HCT116 (cell line): ENCODE measurements around the gene LSP1. TPM values are rescaled to one million over a fixed set of nuclear protein-coding genes. Genes with fewer than 3 reads are reported as not detected.

Experiments used
- ATAC-seq: fragments of 200-7000 bp; cut with Tn5 transposase; 2 replicates; pipeline ENCODE4 v1.9.1; 2020; ENCODE audit warnings: mild to moderate bottlenecking, moderate library complexity
- BruUV-seq: library from RNA; stranded (reverse); fragments of 400-500 nt; replicated peaks from 2 replicates; lab custom pipeline; 2021; lab: Mats Ljungman, UMichigan
- CTCF ChIA-PET: fragments of 300-600 bp; sonication (Branson Sonifier 250); formaldehyde crosslinking; loops from one replicate; lab custom pipeline; 2021; ENCODE audit warnings: antibody characterized with exemption; lab: Charles Lee
- POLR2A ChIA-PET: fragments of 300-600, 350-600 bp; sonication (Branson Sonifier 250); formaldehyde crosslinking; loops from one replicate; lab custom pipeline; 2021; ENCODE audit warnings: antibody characterized with exemption; lab: Charles Lee
- RAD21 ChIA-PET, 2 experiments: fragments of 300-600 bp; sonication (Branson Sonifier 250); formaldehyde crosslinking; loops; one replicate each; lab custom pipeline; 2023; ENCODE audit warnings: low total read pairs in 2 of 2; ENCODE audit not compliant: uncharacterized antibody in 2 of 2, unreplicated experiment in 2 of 2, low non-redundant PET in 1 of 2; lab: Charles Lee
- DNase-seq: peaks from one replicate; pipeline ENCODE4 v3.0.0-alpha.2; 2010; ENCODE audit warnings: low read depth, low spot score
- H2AFZ ChIP-seq: fragments of 200-600 bp; shearing (Covaris generic), sonication (generic); 2 replicates; pipeline ENCODE4 v1.6.1; 2017; ENCODE audit warnings: low read depth, mixed run types, mixed read lengths, antibody characterized with exemption, low read length; ENCODE audit not compliant: poor library complexity, severe bottlenecking
- H3K27ac ChIP-seq: 2 replicates; pipeline ENCODE4 v1.5.1; 2012; ENCODE audit warnings: low read depth, low read length
- H3K27me3 ChIP-seq: fragments of 200-600 bp; sonication (generic); 2 replicates; pipeline ENCODE4 v1.6.1; 2016; ENCODE audit warnings: mixed run types, low read length, mixed read lengths; ENCODE audit not compliant: insufficient read depth
- H3K36me3 ChIP-seq, 2 experiments: fragments of 200-500 bp in 1 of 2; fragments of 200-600 bp in 1 of 2; sonication (Bioruptor generic) in 1 of 2; sonication (generic) in 1 of 2; 2 replicates each; pipeline versions ENCODE4 v1.5.1 to v1.6.1; 2014 to 2016; ENCODE audit warnings: low read length in 2 of 2, inconsistent platforms in 1 of 2, mixed read lengths in 1 of 2, mixed run types in 1 of 2; ENCODE audit not compliant: insufficient read depth in 2 of 2, control insufficient read depth in 1 of 2
- H3K4me1 ChIP-seq, 2 experiments: fragments of 200-600 bp in 1 of 2; sonication (generic) in 1 of 2; 2 replicates each; pipeline versions ENCODE4 v1.5.1 to v1.6.1; 2012 to 2017; ENCODE audit warnings: low read length in 2 of 2, inconsistent platforms in 1 of 2, mild to moderate bottlenecking in 1 of 2, mixed read lengths in 1 of 2, mixed run types in 1 of 2, moderate library complexity in 1 of 2; ENCODE audit not compliant: insufficient read depth in 2 of 2, control insufficient read depth in 1 of 2
- H3K4me2 ChIP-seq: fragments of 200-600 bp; sonication (generic); 2 replicates; pipeline ENCODE4 v1.6.1; 2017; ENCODE audit warnings: mixed run types, low read length, mixed read lengths
- H3K4me3 ChIP-seq, 2 experiments: fragments of 200-600 bp in 1 of 2; sonication (generic) in 1 of 2; replicated peaks in 1 of 2; 2 replicates each; pipeline ENCODE4 v1.5.1; 2011 to 2016; ENCODE audit warnings: low read length in 2 of 2, control low read depth in 1 of 2, low read depth in 1 of 2, mild to moderate bottlenecking in 1 of 2, mixed read lengths in 1 of 2, mixed run types in 1 of 2
- H3K79me2 ChIP-seq: fragments of 200-600 bp; sonication (generic); 2 replicates; pipeline ENCODE4 v1.6.1; 2017; ENCODE audit warnings: mild to moderate bottlenecking, mixed run types, low read length, moderate library complexity, mixed read lengths; ENCODE audit not compliant: insufficient read depth
- H3K9ac ChIP-seq: fragments of 200-600 bp; sonication (generic); 2 replicates; pipeline ENCODE4 v1.6.1; 2016; ENCODE audit warnings: low read length, mixed read lengths
- H3K9me2 ChIP-seq: fragments of 200-600 bp; sonication (generic), shearing (Covaris generic); 2 replicates; pipeline ENCODE4 v1.6.1; 2017; ENCODE audit warnings: mixed run types, mild to moderate bottlenecking, moderate library complexity; ENCODE audit not compliant: insufficient read depth
- H3K9me3 ChIP-seq, 2 experiments: fragments of 200-500 bp in 1 of 2; fragments of 200-600 bp in 1 of 2; sonication (Bioruptor generic) in 1 of 2; sonication (generic) in 1 of 2; 2 replicates each; pipeline ENCODE4 v1.6.1; 2014 to 2017; ENCODE audit warnings: low read length in 2 of 2, mixed read lengths in 2 of 2, inconsistent platforms in 1 of 2, low read depth in 1 of 2, mild to moderate bottlenecking in 1 of 2, mixed run types in 1 of 2, moderate library complexity in 1 of 2; ENCODE audit not compliant: control insufficient read depth in 1 of 2, insufficient read depth in 1 of 2
- H4K20me1 ChIP-seq: fragments of 200-600 bp; sonication (generic), shearing (Covaris generic); 2 replicates; pipeline ENCODE4 v1.6.1; 2017; ENCODE audit warnings: mixed run types, mild to moderate bottlenecking, moderate library complexity; ENCODE audit not compliant: insufficient read depth
- CBX3 ChIP-seq: IDR thresholded peaks from 2 replicates; pipeline ENCODE4 v1.6.1; 2012; ENCODE audit warnings: low read depth
- CEBPB ChIP-seq: IDR thresholded peaks from 2 replicates; pipeline ENCODE4 v1.6.1; 2012; ENCODE audit warnings: low read depth
- CTCF ChIP-seq, 3 experiments: fragments of 200-600 bp in 1 of 3; sonication (generic) in 1 of 3; IDR thresholded peaks in 2 of 3; conservative IDR thresholded peaks in 1 of 3; 2 replicates each; pipeline ENCODE4 v1.5.1; 2012 to 2017; ENCODE audit warnings: low read depth in 2 of 3, low read length in 2 of 3, antibody characterized with exemption in 1 of 3, borderline replicate concordance in 1 of 3, control low read depth in 1 of 3, mild to moderate bottlenecking in 1 of 3, mixed read lengths in 1 of 3, mixed run types in 1 of 3, moderate library complexity in 1 of 3; ENCODE audit not compliant: insufficient read depth in 1 of 3
- EGR1 ChIP-seq: IDR thresholded peaks from 2 replicates; pipeline ENCODE4 v1.6.1; 2012; ENCODE audit warnings: low read depth
- ELF1 ChIP-seq: IDR thresholded peaks from 2 replicates; pipeline ENCODE4 v1.6.1; 2012; ENCODE audit warnings: low read depth, borderline replicate concordance
- EZH2 ChIP-seq: fragments of 200-600 bp; sonication (generic); IDR thresholded peaks from 2 replicates; pipeline ENCODE4 v1.6.1; 2017; ENCODE audit warnings: antibody characterized with exemption, mixed run types
- EZH2phosphoT487 ChIP-seq: fragments of 200-600 bp; IDR thresholded peaks from 2 replicates; pipeline ENCODE4 v1.6.1; 2018; ENCODE audit warnings: antibody characterized with exemption, borderline replicate concordance
- JUND ChIP-seq: IDR thresholded peaks from 2 replicates; pipeline ENCODE4 v1.6.1; 2012
- MAX ChIP-seq: IDR thresholded peaks from 2 replicates; pipeline ENCODE4 v1.6.1; 2012
- POLR2A ChIP-seq: IDR thresholded peaks from 2 replicates; pipeline ENCODE4 v1.7.0; 2011; ENCODE audit warnings: borderline replicate concordance; ENCODE audit not compliant: insufficient read depth, insufficient read length; ENCODE audit errors: extremely low read depth
- POLR2AphosphoS5 ChIP-seq: IDR thresholded peaks from 2 replicates; pipeline ENCODE4 v1.6.1; 2011; ENCODE audit warnings: mild to moderate bottlenecking, low read depth, low read length, moderate library complexity
- RAD21 ChIP-seq: IDR thresholded peaks from 2 replicates; pipeline ENCODE4 v1.6.1; 2012; ENCODE audit warnings: low read depth, mild to moderate bottlenecking
- SIN3A ChIP-seq: IDR thresholded peaks from 2 replicates; pipeline ENCODE4 v1.6.1; 2012; ENCODE audit warnings: low read depth
- SP1 ChIP-seq: IDR thresholded peaks from 2 replicates; pipeline ENCODE4 v1.6.1; 2012; ENCODE audit warnings: low read depth
- SRF ChIP-seq: IDR thresholded peaks from 2 replicates; pipeline ENCODE4 v1.6.1; 2012; ENCODE audit warnings: low read depth
- TCF7L2 ChIP-seq: IDR thresholded peaks from 2 replicates; pipeline ENCODE4 v1.7.0; 2011; ENCODE audit warnings: borderline replicate concordance, inconsistent platforms; ENCODE audit not compliant: insufficient read depth, insufficient read length; ENCODE audit errors: extremely low read depth
- YY1 ChIP-seq: IDR thresholded peaks from 2 replicates; pipeline ENCODE4 v1.6.1; 2011; ENCODE audit warnings: low read length, low read depth, moderate library complexity, mild to moderate bottlenecking; ENCODE audit not compliant: insufficient replicate concordance; ENCODE audit errors: extremely low read depth
- ZNF274 ChIP-seq: fragments of 200-500 bp; sonication (Bioruptor generic); IDR thresholded peaks from 2 replicates; pipeline ENCODE4 v1.6.1; 2014; ENCODE audit warnings: mild to moderate bottlenecking, low read depth, low read length, inconsistent platforms
- intact Hi-C: fragments of 100-400 bp; cut with micrococcal nuclease; formaldehyde crosslinking; loops from 2 replicates; pipeline ENCODE4 v1.10.0; 2022
- total RNA-seq: library from RNA; stranded (reverse); gene quantifications from one replicate; pipeline ENCODE4 v1.2.1, GENCODE V29; 2021; ENCODE audit not compliant: unreplicated experiment
- TF ChIP-seq, protein P1 (sequence below): IDR thresholded peaks from 2 replicates; pipeline ENCODE4 v1.6.1; 2012; ENCODE audit warnings: low read depth
- TF ChIP-seq, protein P2 (sequence below): IDR thresholded peaks from 2 replicates; pipeline ENCODE4 v1.6.1; 2012

Gene LSP1
- total RNA-seq, 1 experiment from 2014 or later: 1.3 TPM

DNA sequence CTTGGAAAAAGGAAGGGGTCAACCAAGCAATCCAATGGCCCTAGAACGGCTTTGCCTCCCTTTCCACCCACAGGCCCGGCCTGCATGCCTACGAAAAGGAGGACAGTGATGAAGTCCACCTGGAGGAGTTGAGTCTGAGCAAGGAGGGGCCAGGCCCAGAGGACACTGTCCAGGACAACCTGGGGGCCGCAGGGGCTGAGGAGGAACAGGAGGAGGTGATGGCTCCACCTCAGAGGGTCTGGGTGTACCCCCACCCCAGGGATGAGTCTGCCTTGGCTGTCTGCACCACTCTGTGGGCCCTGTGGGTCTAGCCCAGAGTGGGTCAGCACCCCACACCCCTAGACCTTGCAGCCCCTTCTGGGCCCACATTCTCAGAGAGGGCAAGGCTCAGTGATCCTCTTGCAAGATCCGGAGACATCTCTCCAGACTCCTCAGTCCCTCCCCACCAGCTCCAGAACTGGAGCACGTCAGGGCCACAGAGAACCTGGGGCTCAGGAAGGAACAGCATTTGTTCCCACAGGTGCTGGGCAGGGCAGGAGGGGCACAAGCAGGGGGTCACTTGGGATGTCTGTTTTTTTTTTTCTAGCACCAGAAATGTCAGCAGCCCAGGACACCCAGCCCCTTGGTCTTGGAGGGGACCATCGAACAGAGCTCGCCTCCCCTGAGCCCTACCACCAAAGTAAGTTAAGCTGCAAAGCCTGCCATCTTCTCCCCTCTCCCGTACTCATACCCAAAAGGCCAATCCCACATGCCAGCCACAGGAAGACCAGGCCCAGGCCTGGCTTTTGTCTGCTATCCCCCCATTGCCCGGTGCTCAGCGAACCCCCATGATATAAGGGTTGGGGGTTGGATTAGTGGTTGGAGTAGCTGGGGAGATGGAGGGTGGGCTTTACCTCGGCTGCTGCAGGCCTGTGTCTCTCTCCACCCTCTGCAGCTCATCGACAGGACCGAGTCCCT lies 30.7 kb downstream of the LSP1 start:
- Histone ChIP-seq H3K4me1 (no peaks in the 10 kb centered on the region), H2AFZ (no peak overlapping the region), H3K27ac (no peak overlapping the region), H3K36me3 (no peaks in the 10 kb centered on the region), H3K4me2 (no peak overlapping the region), H3K9ac (no peak overlapping the region), H3K79me2 (no peaks in the 10 kb centered on the region), H3K9me2 (no peaks in the 10 kb centered on the region), H3K4me3 (no peak overlapping the region), H4K20me1 (no peaks in the 10 kb centered on the region), H3K27me3 (peaks cover 8% of the 10 kb centered on the region; the same call in 1 of the 2 replicates), H3K9me3 (no peaks in the 10 kb centered on the region)
- POLR2A ChIA-PET: interaction anchor here (1.3 kb wide), 1 partner anchor 268 kb away, joined by 5 read pairs; no protein-coding TSS in a partner anchor
- RAD21 ChIA-PET: interaction anchor here in 1 of 2 experiments (1.3 kb wide), 1 partner anchor 273 kb away, joined by 6 read pairs; no protein-coding TSS in a partner anchor
- BruUV-seq: no TSS peak
- DNase-seq (no peak), ATAC-seq (no peak)
- intact Hi-C loops: loop anchor here (5.0 kb wide), 2 partner anchors 34 to 231 kb away; partner anchors contain the start of gene TNNT3
- CTCF ChIA-PET: interaction anchor here (0.5 to 2.5 kb wide), 19 partner anchors 36 to 273 kb away, joined by 3 to 60 read pairs (median 5); partner anchors contain the start of genes H19, SYT8, TNNI2 and TNNT3
- TF ChIP-seq SP1: no peak
- TF ChIP-seq MAX: no peak
- no peak for TF ChIP-seq SIN3A
- no peak for TF ChIP-seq CEBPB
- no peak for TF ChIP-seq JUND
- no peak for TF ChIP-seq POLR2AphosphoS5
- TF ChIP-seq RAD21: no peak
- TF ChIP-seq CTCF (IDR thresholded peaks at IDR 0.05 in 2 of 3, conservative IDR thresholded peaks at IDR 0.05 in 1 of 3; ENCODE audit: borderline replicate concordance in 1 of 3, insufficient read depth in 1 of 3, low read depth in 2 of 3, low read length in 2 of 3): no peak
- TF ChIP-seq ELF1: no peak
- TF ChIP-seq ZNF274: no peak
- no peak for TF ChIP-seq POLR2A
- TF ChIP-seq CBX3: no peak
- TF ChIP-seq EZH2phosphoT487: no peak
- TF ChIP-seq TCF7L2: no peak
- TF ChIP-seq EZH2: no peak
- TF ChIP-seq, protein P1, sequence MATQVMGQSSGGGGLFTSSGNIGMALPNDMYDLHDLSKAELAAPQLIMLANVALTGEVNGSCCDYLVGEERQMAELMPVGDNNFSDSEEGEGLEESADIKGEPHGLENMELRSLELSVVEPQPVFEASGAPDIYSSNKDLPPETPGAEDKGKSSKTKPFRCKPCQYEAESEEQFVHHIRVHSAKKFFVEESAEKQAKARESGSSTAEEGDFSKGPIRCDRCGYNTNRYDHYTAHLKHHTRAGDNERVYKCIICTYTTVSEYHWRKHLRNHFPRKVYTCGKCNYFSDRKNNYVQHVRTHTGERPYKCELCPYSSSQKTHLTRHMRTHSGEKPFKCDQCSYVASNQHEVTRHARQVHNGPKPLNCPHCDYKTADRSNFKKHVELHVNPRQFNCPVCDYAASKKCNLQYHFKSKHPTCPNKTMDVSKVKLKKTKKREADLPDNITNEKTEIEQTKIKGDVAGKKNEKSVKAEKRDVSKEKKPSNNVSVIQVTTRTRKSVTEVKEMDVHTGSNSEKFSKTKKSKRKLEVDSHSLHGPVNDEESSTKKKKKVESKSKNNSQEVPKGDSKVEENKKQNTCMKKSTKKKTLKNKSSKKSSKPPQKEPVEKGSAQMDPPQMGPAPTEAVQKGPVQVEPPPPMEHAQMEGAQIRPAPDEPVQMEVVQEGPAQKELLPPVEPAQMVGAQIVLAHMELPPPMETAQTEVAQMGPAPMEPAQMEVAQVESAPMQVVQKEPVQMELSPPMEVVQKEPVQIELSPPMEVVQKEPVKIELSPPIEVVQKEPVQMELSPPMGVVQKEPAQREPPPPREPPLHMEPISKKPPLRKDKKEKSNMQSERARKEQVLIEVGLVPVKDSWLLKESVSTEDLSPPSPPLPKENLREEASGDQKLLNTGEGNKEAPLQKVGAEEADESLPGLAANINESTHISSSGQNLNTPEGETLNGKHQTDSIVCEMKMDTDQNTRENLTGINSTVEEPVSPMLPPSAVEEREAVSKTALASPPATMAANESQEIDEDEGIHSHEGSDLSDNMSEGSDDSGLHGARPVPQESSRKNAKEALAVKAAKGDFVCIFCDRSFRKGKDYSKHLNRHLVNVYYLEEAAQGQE: no peak
- TF ChIP-seq, protein P2, sequence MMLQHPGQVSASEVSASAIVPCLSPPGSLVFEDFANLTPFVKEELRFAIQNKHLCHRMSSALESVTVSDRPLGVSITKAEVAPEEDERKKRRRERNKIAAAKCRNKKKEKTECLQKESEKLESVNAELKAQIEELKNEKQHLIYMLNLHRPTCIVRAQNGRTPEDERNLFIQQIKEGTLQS: no peak
- TF ChIP-seq EGR1: no peak
- TF ChIP-seq YY1: no peak
- no peak for TF ChIP-seq SRF
